ENCODE results near the gene CCDC184. TPM values are rescaled to one million over a fixed set of nuclear protein-coding genes. Genes with fewer than 3 reads are reported as not detected.
"Not testable (repeated sequence)": the region's sequence is repeated elsewhere in the genome, so short reads cannot be mapped to it uniquely, and the experiment has no call there.

CCDC184 gene
- total RNA-seq, 5 donors from 2014 or later (not counting 1 experiment from before 2014, with no cell fraction given): 0.13 to 5.3 (median 0.38) TPM

DNA sequence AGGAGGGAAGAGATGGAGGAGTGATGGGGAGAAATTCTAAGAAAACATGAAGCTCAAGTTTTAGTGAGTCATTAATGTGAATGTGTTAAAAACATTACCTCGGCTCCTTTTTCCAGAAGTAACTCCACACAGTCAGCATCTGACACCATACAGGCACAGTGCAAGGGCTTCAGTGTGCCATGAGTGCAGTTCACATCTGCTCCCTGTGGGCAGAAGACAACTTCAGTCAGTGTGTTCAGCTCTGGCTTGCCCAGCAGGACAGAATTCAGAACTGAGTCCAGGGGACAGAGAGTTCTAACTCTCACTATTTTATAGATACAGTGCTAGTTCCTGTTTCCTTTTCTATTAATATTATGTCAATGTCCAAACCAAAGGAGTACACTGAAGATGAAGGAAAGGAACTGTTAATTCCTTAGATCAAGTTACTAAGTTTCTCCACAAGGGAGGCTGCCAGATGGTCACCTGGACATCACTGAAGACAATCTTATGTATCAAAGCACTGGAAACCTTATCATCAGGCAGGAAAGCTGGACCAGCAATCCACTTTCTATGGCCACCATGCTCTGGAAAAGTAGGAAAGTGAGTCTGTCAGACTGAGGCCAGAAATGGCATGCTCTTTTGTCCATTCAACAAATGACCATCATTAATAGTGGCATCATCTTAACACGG lies 32.2 kb upstream of the CCDC184 start:
- no peak overlapping the region for H3K4me3 Mint-ChIP-seq
- Histone ChIP-seq H3K4me3 (ENCODE audit: control insufficient read depth in 1 of 2, extremely low read depth in 1 of 2, low read length in 1 of 2) (no peak overlapping the region), H3K9me3 (no peaks in the 10 kb centered on the region), H3K27me3 (replicated peaks in 1 of 2; ENCODE audit: control insufficient read depth in 2 of 2, extremely low read depth in 1 of 2, insufficient read depth in 2 of 2, low read length in 1 of 2) (no peaks in the 10 kb centered on the region), H3K4me1 (ENCODE audit: control insufficient read depth in 1 of 2, extremely low read depth in 1 of 2, insufficient read depth in 2 of 2, low read length in 2 of 2) (peaks cover 0 to 4% of the 10 kb centered on the region in 2 experiments), H3K27ac (ENCODE audit: low read length) (no peak overlapping the region), H3K36me3 (ENCODE audit: control insufficient read depth in 2 of 2, extremely low read depth in 1 of 2, insufficient read depth in 1 of 2, low read length in 1 of 2) (peaks cover 2 to 61% of the 10 kb centered on the region in 2 donors)
- H3K36me3 Mint-ChIP-seq: peaks cover 40% of the 10 kb centered on the region
- ATAC-seq (replicated peaks in 1 of 4) (no peak), DNase-seq (no peak)
- H3K9me3 Mint-ChIP-seq: no peaks in the 10 kb centered on the region
- no peaks in the 10 kb centered on the region for H3K27me3 Mint-ChIP-seq
- H3K4me1 Mint-ChIP-seq: peaks cover 18 to 25% (median 22%) of the 10 kb centered on the region in 3 donors
- WGBS (ENCODE audit: insufficient coverage): 100% methylated on average over 1 of the region's 2 CpGs
- POLR2A ChIA-PET: interaction anchor here in 1 of 2 donors (0.6 kb wide), 1 partner anchor 444 kb away, joined by 3 read pairs; no protein-coding TSS in a partner anchor
- CTCF ChIA-PET: interaction anchor here in 1 of 2 donors (1.5 kb wide), 1 partner anchor 13 kb away, joined by 4 read pairs; no protein-coding TSS in a partner anchor
- H3K27ac Mint-ChIP-seq: no peak overlapping the region

DNA sequence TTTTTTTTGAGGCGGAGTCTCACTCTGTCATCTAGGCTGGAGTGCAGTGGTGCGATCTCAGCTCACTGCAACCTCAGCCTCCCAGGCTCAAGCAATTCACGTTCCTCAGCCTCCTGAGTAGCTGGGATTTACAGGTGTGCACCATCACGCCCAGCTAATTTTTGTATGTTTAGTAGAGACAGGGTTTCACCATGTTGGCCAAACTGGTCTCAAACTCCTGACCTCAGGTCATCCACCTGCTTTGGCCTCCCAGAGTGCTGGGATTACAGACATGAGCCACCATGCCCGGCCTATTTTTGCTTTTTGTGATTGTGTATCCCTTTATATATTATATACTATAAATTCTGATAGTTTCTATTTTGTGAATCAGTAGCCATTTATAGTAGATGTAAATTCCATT lies 27.7 kb upstream of the CCDC184 start:
- peak overlapping the region; percentile 94 to 96 (median 95) for H3K4me3 Mint-ChIP-seq
- CTCF ChIA-PET: interaction anchor here (0.6 to 1.2 kb wide), 3 partner anchors 9 to 33 kb away, joined by 3 to 7 read pairs (median 4); no protein-coding TSS in a partner anchor
- H3K27ac Mint-ChIP-seq; H3K27ac ChIP-seq (ENCODE audit: low read length); H3K9me3 ChIP-seq; H3K9me3 Mint-ChIP-seq; H3K27me3 Mint-ChIP-seq; ATAC-seq (replicated peaks in 1 of 4); POLR2A ChIA-PET; H3K27me3 ChIP-seq (replicated peaks in 1 of 2; ENCODE audit: control insufficient read depth in 2 of 2, extremely low read depth in 1 of 2, insufficient read depth in 2 of 2, low read length in 1 of 2); DNase-seq; H3K4me3 ChIP-seq (ENCODE audit: control insufficient read depth in 1 of 2, extremely low read depth in 1 of 2, low read length in 1 of 2): not testable (repeated sequence)
- peaks cover 46 to 56% (median 51%) of the 10 kb centered on the region in 3 donors for H3K4me1 Mint-ChIP-seq
- peaks cover 11% of the 10 kb centered on the region for H3K36me3 Mint-ChIP-seq
- H3K36me3 ChIP-seq (ENCODE audit: control insufficient read depth in 2 of 2, extremely low read depth in 1 of 2, insufficient read depth in 1 of 2, low read length in 1 of 2): peaks cover 2 to 19% of the 10 kb centered on the region in 2 donors
- no CpG with 5 or more reads among the region's 5 CpGs for WGBS (ENCODE audit: insufficient coverage)
- peaks cover 8 to 25% of the 10 kb centered on the region in 2 experiments for H3K4me1 ChIP-seq (ENCODE audit: control insufficient read depth in 1 of 2, extremely low read depth in 1 of 2, insufficient read depth in 2 of 2, low read length in 2 of 2)

DNA sequence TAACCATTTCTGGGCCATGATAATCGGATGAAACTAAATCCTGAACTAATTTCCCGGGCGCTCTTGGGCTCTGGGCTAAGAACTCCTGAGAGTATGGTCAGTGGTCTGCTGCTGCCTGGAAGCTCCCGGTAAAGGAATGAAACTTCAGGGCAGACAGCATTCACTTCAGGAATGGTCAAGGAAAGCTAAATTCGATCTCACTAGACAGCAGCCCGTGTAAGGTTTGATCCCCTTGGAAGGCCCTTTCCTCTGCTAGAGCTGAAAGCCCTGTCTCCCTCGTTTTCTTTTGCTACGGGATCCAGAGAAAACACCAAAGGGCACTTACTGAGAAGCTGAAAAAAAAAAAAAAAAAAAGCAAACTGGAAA lies 26.8 kb upstream of the CCDC184 start:
- POLR2A ChIA-PET: interaction anchor here (0.6 to 0.8 kb wide), 6 partner anchors 49 to 1112 kb away, joined by 3 to 12 read pairs (median 4); no protein-coding TSS in a partner anchor
- peaks cover 0 to 11% of the 10 kb centered on the region in 2 donors for H3K36me3 ChIP-seq (ENCODE audit: control insufficient read depth in 2 of 2, extremely low read depth in 1 of 2, insufficient read depth in 1 of 2, low read length in 1 of 2)
- peak in 1 of 35 experiments; percentile 6 for DNase-seq
- H3K4me1 ChIP-seq (ENCODE audit: control insufficient read depth in 1 of 2, extremely low read depth in 1 of 2, insufficient read depth in 2 of 2, low read length in 2 of 2): peaks cover 8 to 26% of the 10 kb centered on the region in 2 experiments
- peak overlapping the region; percentile 89 to 97 for H3K4me3 ChIP-seq (ENCODE audit: control insufficient read depth in 1 of 2, extremely low read depth in 1 of 2, low read length in 1 of 2)
- no peaks in the 10 kb centered on the region for H3K9me3 ChIP-seq
- CTCF ChIA-PET: interaction anchor here (0.6 to 2.1 kb wide), 7 partner anchors 32 to 1166 kb away, joined by 3 to 9 read pairs (median 5); partner anchors contain the start of genes SENP1 (in 1 of the 2) and TROAP (in 1 of the 2)
- ATAC-seq (replicated peaks in 1 of 4): no peak
- Mint-ChIP-seq H3K36me3 (peaks cover 7% of the 10 kb centered on the region), H3K4me1 (peaks cover 53 to 60% (median 58%) of the 10 kb centered on the region in 3 donors), H3K9me3 (no peaks in the 10 kb centered on the region), H3K27me3 (no peaks in the 10 kb centered on the region), H3K4me3 (peak overlapping the region; percentile 94 to 96 (median 95)), H3K27ac (peak overlapping the region; percentile 87 to 99)
- peak overlapping the region; percentile 87 for H3K27ac ChIP-seq (ENCODE audit: low read length)
- no peaks in the 10 kb centered on the region for H3K27me3 ChIP-seq (replicated peaks in 1 of 2; ENCODE audit: control insufficient read depth in 2 of 2, extremely low read depth in 1 of 2, insufficient read depth in 2 of 2, low read length in 1 of 2)
- WGBS (ENCODE audit: insufficient coverage): 39% methylated on average over 8 of the region's 8 CpGs

DNA sequence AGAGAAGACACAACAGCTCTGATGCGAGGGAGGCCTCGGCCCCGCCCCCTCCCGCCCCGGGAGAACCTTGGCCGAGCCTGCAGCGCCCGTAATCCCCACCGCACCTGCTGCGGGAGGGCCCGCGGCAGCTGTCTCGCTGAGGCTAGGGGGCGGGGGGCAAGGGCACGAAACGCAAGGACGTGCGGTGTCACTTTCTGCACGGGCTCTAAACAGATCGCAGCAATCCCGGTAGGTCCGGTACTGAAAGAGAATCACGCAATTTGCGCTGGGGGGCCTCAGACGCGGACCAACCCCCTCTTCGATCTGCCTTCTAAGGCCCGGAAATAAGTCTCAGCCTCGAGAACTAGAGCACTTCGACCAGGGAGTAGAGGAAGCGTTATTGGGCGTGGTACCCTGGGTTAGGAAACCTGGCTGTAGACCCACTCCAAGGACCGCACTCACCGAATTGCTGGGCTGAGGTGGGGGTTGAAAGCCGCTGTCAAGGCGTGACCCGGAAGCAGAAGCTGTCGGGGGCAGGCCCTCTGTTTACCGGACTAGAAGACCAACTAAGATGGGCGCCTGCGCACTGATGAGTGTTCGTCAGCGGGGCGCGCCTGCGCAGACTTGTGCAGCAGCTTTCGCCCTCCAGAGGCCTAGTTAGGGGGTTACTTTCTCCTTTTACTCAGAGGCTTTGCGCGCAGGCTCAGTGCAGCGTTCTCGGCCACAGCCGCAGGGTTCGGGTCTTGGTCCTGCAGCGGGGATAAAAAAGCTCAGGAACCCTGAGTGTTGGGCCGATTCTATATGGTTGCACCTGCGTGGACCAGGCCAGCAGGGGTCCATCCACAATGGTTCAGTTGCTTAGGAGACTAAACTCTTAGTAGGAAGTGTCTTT lies 26.2 kb upstream of the CCDC184 start, which contains the start of gene ASB8:
Gene ASB8 (minus strand): TSS at position 498 of the 871 bp plus-strand sequence. CDS start 4,019 bp downstream, outside the sequence.
- Mint-ChIP-seq H3K9me3 (no peaks in the 10 kb centered on the region), H3K4me3 (peak within 1 kb of the TSS; percentile 94 to 96 (median 95)), H3K36me3 (peaks cover 7% of the 10 kb centered on the region), H3K27ac (peak within 1 kb of the TSS; percentile 99), H3K4me1 (peaks cover 52 to 58% (median 58%) of the 10 kb centered on the region in 3 donors), H3K27me3 (no peaks in the 10 kb centered on the region)
- no peaks in the 10 kb centered on the region for H3K9me3 ChIP-seq
- DNase-seq (peak; percentile 98 to 100 (median 99)), ATAC-seq (replicated peaks in 1 of 4) (peak; percentile 87 to 96 (median 92))
- H3K4me1 ChIP-seq (ENCODE audit: control insufficient read depth in 1 of 2, extremely low read depth in 1 of 2, insufficient read depth in 2 of 2, low read length in 2 of 2): peaks cover 8 to 26% of the 10 kb centered on the region in 2 experiments
- H3K4me3 ChIP-seq (ENCODE audit: control insufficient read depth in 1 of 2, extremely low read depth in 1 of 2, low read length in 1 of 2): peak within 1 kb of the TSS; percentile 89 to 97
- H3K27ac ChIP-seq (ENCODE audit: low read length): peak within 1 kb of the TSS; percentile 87
- ChIA-PET POLR2A (interaction anchor here (0.6 to 1.0 kb wide), 10 partner anchors 42 to 1112 kb away, joined by 3 to 12 read pairs (median 3); partner anchors contain the start of gene SENP1 (in 1 of the 2)), CTCF (interaction anchor here (0.6 to 2.1 kb wide), 13 partner anchors 14 to 1166 kb away, joined by 3 to 13 read pairs (median 5); partner anchors contain the start of genes CCDC184 (in 1 of the 2), PFKM (in 1 of the 2), SENP1 (in 1 of the 2) and TROAP (in 1 of the 2))
- no peaks in the 10 kb centered on the region for H3K27me3 ChIP-seq (replicated peaks in 1 of 2; ENCODE audit: control insufficient read depth in 2 of 2, extremely low read depth in 1 of 2, insufficient read depth in 2 of 2, low read length in 1 of 2)
- peaks cover 0 to 6% of the 10 kb centered on the region in 2 donors for H3K36me3 ChIP-seq (ENCODE audit: control insufficient read depth in 2 of 2, extremely low read depth in 1 of 2, insufficient read depth in 1 of 2, low read length in 1 of 2)
- under 1% methylated on average over 53 of the region's 56 CpGs for WGBS (ENCODE audit: insufficient coverage)

DNA sequence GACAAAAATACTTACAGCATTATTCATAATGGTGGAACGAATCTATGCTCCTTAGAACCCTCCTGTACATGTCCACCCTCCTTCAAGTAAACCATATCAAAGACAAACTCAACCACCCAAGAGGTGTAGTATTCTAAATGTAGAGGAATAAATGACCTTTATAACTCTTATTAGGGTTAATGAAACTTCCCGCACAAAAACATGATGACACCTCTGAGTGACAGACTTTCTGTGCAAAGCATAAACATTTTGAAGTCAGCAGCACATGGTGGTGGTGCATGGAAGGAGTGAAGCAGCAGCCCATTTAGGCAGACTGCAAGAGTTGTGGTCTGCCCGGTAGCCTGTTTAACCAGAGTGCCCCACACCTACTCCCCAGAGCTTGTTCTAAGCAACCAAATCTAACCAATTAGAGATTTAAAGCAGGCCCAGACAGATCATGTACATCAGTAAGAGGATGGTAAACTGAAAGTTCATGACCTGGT lies 25.5 kb upstream of the CCDC184 start:
- CTCF ChIA-PET: interaction anchor here (0.6 to 2.1 kb wide), 9 partner anchors 13 to 457 kb away, joined by 3 to 13 read pairs (median 5); partner anchors contain the start of genes CCDC184 (in 1 of the 2), PFKM (in 1 of the 2) and SENP1 (in 1 of the 2)
- H3K4me1 ChIP-seq (ENCODE audit: control insufficient read depth in 1 of 2, extremely low read depth in 1 of 2, insufficient read depth in 2 of 2, low read length in 2 of 2): peaks cover 8 to 26% of the 10 kb centered on the region in 2 experiments
- no peaks in the 10 kb centered on the region for H3K9me3 ChIP-seq
- peak overlapping the region; percentile 99 for H3K27ac Mint-ChIP-seq
- peak overlapping the region; percentile 94 to 96 (median 95) for H3K4me3 Mint-ChIP-seq
- no CpG with 5 or more reads among the region's 3 CpGs for WGBS (ENCODE audit: insufficient coverage)
- POLR2A ChIA-PET: interaction anchor here (0.8 to 1.1 kb wide), 5 partner anchors 39 to 525 kb away, joined by 3 to 4 read pairs (median 3); partner anchors contain the start of genes PFKM (in 1 of the 2) and SENP1 (in 1 of the 2)
- peak overlapping the region; percentile 89 to 97 for H3K4me3 ChIP-seq (ENCODE audit: control insufficient read depth in 1 of 2, extremely low read depth in 1 of 2, low read length in 1 of 2)
- peak in 1 of 4 experiments; percentile 28 for ATAC-seq (replicated peaks in 1 of 4)
- no peaks in the 10 kb centered on the region for H3K9me3 Mint-ChIP-seq
- H3K27ac ChIP-seq (ENCODE audit: low read length): peak overlapping the region; percentile 87
- peaks cover 6% of the 10 kb centered on the region for H3K36me3 Mint-ChIP-seq
- H3K4me1 Mint-ChIP-seq: peaks cover 48 to 55% (median 53%) of the 10 kb centered on the region in 3 donors
- H3K27me3 ChIP-seq (replicated peaks in 1 of 2; ENCODE audit: control insufficient read depth in 2 of 2, extremely low read depth in 1 of 2, insufficient read depth in 2 of 2, low read length in 1 of 2): no peaks in the 10 kb centered on the region
- H3K36me3 ChIP-seq (ENCODE audit: control insufficient read depth in 2 of 2, extremely low read depth in 1 of 2, insufficient read depth in 1 of 2, low read length in 1 of 2): peaks cover 0 to 3% of the 10 kb centered on the region in 2 donors
- peak in 3 of 35 experiments; percentile 7 to 28 (median 18) for DNase-seq
- no peaks in the 10 kb centered on the region for H3K27me3 Mint-ChIP-seq

Data from T-cell (primary cell).